ENCODE results near the gene PLPPR3. TPM values are rescaled to one million over a fixed set of nuclear protein-coding genes. Genes with fewer than 3 reads are reported as not detected.
"Not testable (repeated sequence)": the region's sequence is repeated elsewhere in the genome, so short reads cannot be mapped to it uniquely, and the experiment has no call there.

PLPPR3 gene
- total RNA-seq, 2 experiments from 2014 or later, result not detected

- H3K4me1 Mint-ChIP-seq, result peaks cover 3% of the 10 kb centered on the region
- no peak overlapping the region for H3K27ac Mint-ChIP-seq
- no peak overlapping the region for H3K4me3 Mint-ChIP-seq
Measured at GRCh38 chr19:844546-844971, 22.8 kb upstream of the PLPPR3 start.

GRCh38 chr19:843836-844545 lies 22.2 kb upstream of the PLPPR3 start:
- no peaks in the 10 kb centered on the region for H3K36me3 Mint-ChIP-seq
- no peak overlapping the region for H3K4me3 Mint-ChIP-seq
- no peak overlapping the region for H3K27ac Mint-ChIP-seq
- peaks cover 62% of the 10 kb centered on the region for H3K27me3 Mint-ChIP-seq
- no peak for DNase-seq
- H3K9me3 Mint-ChIP-seq, result peaks cover 3% of the 10 kb centered on the region
- H3K4me1 Mint-ChIP-seq, result peaks cover 3% of the 10 kb centered on the region

More at GRCh38 chr19:844546-844971, 22.8 kb upstream of the PLPPR3 start:
- no peak for DNase-seq
- Mint-ChIP-seq H3K36me3 (no peaks in the 10 kb centered on the region), H3K27me3 (peaks cover 66% of the 10 kb centered on the region), H3K9me3 (peaks cover 3% of the 10 kb centered on the region)

GRCh38 chr19:843180-843835 lies 21.6 kb upstream of the PLPPR3 start:
- peaks cover 3% of the 10 kb centered on the region for H3K9me3 Mint-ChIP-seq
- no peak overlapping the region for H3K27ac Mint-ChIP-seq
- no peak for DNase-seq
- H3K36me3 Mint-ChIP-seq, result no peaks in the 10 kb centered on the region
- H3K4me1 Mint-ChIP-seq, result peaks cover 3% of the 10 kb centered on the region
- H3K4me3 Mint-ChIP-seq, result no peak overlapping the region
- peaks cover 60% of the 10 kb centered on the region for H3K27me3 Mint-ChIP-seq

DNA sequence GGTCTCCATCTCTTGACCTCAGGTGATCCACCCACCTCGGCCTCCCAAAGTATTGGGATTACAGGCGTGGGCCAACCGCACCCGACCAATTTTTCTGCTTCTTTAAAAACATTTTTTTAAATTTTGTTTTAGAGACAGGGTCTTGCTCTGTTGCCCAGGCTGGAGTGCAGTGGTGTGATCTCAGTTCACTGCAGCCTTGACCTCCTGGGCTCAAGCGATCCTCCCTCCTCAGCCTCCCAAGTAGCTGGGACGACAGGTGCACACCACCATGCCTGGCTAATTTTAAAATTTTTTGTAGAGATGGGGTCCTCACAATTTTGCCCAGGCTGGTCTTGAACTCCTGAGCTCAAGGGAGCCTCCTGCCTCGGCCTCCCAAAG lies 21.0 kb upstream of the PLPPR3 start:
- H3K27me3 Mint-ChIP-seq, result peaks cover 56% of the 10 kb centered on the region
- DNase-seq, H3K4me3 Mint-ChIP-seq, H3K9me3 Mint-ChIP-seq, H3K36me3 Mint-ChIP-seq, H3K27ac Mint-ChIP-seq, H3K4me1 Mint-ChIP-seq: not testable (repeated sequence)

GRCh38 chr19:840519-841206 lies 18.9 kb upstream of the PLPPR3 start, which contains the start of gene PRTN3:
Gene PRTN3 (plus strand): TSS chr19:840999. CDS start chr19:841009, 10 bp downstream.
- peaks cover 57% of the 10 kb centered on the region for H3K27me3 Mint-ChIP-seq
- no peaks in the 10 kb centered on the region for H3K36me3 Mint-ChIP-seq
- H3K27ac Mint-ChIP-seq, result no peak within 1 kb of the TSS
- H3K4me1 Mint-ChIP-seq, result peaks cover 3% of the 10 kb centered on the region
- H3K9me3 Mint-ChIP-seq, result peaks cover 3% of the 10 kb centered on the region
- DNase-seq, result no peak
- H3K4me3 Mint-ChIP-seq, result no peak within 1 kb of the TSS

- no peaks in the 10 kb centered on the region for H3K36me3 Mint-ChIP-seq
Measured at GRCh38 chr19:835210-835810, 13.6 kb upstream of the PLPPR3 start.

GRCh38 chr19:834216-834615 lies 12.5 kb upstream of the PLPPR3 start:
- H3K36me3 Mint-ChIP-seq, result no peaks in the 10 kb centered on the region
- H3K27me3 Mint-ChIP-seq, result peaks cover 36% of the 10 kb centered on the region
- H3K27ac Mint-ChIP-seq, result no peak overlapping the region
- no peak for DNase-seq
- no peak overlapping the region for H3K4me3 Mint-ChIP-seq
- H3K9me3 Mint-ChIP-seq, result no peaks in the 10 kb centered on the region
- no peaks in the 10 kb centered on the region for H3K4me1 Mint-ChIP-seq

More at GRCh38 chr19:835210-835810, 13.6 kb upstream of the PLPPR3 start:
- Mint-ChIP-seq H3K27me3 (peaks cover 29% of the 10 kb centered on the region), H3K4me1 (no peaks in the 10 kb centered on the region), H3K9me3 (no peaks in the 10 kb centered on the region), H3K4me3 (no peak overlapping the region), H3K27ac (no peak overlapping the region)
- DNase-seq, result no peak

DNA sequence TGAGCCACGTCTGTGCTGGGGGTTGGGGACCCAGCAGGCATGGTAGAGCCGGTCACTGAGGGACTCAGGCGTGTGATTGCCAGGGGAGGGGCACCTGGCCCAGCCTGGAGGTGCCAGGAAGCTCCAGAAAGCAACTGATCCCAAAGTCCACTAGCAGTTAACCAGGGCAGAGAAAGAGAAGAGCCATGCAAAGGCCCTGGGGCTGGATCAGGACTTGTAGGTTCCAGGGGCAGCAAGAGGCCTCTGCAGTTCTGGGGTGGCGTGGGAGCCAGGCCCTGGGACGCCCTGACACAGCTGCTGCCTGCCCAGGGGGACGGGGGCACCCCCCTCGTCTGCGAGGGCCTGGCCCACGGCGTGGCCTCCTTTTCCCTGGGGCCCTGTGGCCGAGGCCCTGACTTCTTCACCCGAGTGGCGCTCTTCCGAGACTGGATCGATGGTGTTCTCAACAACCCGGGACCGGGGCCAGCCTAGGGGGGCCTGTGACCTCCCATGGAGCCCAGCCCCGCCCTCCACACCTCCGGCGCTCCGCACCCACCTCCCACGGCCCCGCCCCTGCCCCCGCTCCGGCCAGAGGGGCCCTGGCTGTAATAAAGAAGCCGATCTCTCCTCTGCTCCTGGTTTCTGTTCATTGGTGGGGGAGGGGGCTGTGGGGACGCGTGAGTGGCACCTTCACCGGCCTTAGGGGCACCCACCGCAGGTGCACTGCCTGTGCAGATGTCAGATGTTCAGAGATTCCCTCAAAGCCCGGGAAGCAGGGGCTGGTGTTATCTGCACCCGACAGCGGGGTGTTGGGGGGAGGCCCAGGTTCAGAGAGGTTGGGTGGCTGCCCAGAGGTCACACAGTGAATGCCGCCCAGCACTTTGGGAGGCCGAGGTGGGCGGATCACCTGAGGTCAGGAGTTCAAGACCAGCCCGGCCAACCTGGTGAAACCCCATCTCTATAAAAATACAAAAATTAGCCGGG lies 9.9 kb upstream of the PLPPR3 start:
- Mint-ChIP-seq H3K4me3 (no peak overlapping the region), H3K27me3 (peaks cover 26% of the 10 kb centered on the region), H3K4me1 (no peaks in the 10 kb centered on the region), H3K9me3 (no peaks in the 10 kb centered on the region), H3K36me3 (no peaks in the 10 kb centered on the region), H3K27ac (no peak overlapping the region)
- DNase-seq, result no peak

- no peaks in the 10 kb centered on the region for H3K36me3 Mint-ChIP-seq
- H3K9me3 Mint-ChIP-seq, result no peaks in the 10 kb centered on the region
- no peak overlapping the region for H3K4me3 Mint-ChIP-seq
- peaks cover 19% of the 10 kb centered on the region for H3K27me3 Mint-ChIP-seq
- no peak overlapping the region for H3K27ac Mint-ChIP-seq
- H3K4me1 Mint-ChIP-seq, result no peaks in the 10 kb centered on the region
- DNase-seq, result no peak
Measured at GRCh38 chr19:829129-829758, 7.5 kb upstream of the PLPPR3 start.

GRCh38 chr19:827710-828321 lies 6.1 kb upstream of the PLPPR3 start, which contains the start of gene AZU1:
Gene AZU1 (plus strand): TSS chr19:827837. CDS start chr19:827847, 10 bp downstream.
- no peak for DNase-seq
- Mint-ChIP-seq H3K4me1 (no peaks in the 10 kb centered on the region), H3K4me3 (no peak within 1 kb of the TSS), H3K9me3 (no peaks in the 10 kb centered on the region), H3K36me3 (no peaks in the 10 kb centered on the region), H3K27me3 (peaks cover 33% of the 10 kb centered on the region), H3K27ac (no peak within 1 kb of the TSS)

DNA sequence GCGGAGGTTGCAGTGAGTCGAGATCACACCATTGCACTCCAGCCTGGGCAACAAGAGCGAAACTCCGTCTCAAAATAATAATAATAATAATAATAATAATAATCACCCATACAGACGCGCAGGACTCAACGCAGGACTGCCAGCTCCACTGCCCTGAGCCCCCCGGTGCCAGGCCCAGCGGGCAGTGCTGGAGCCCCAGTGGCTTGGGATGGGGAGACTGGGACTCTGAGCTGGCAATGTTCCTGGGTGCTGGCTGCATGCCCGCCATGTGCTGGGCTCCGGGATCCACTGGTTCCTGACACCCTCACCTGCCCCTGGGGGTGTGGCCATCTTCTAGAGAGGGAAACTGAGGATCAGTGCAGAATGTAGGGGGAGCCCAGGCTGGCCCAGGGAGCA lies 5.6 kb upstream of the PLPPR3 start:
- H3K9me3 Mint-ChIP-seq, result no peaks in the 10 kb centered on the region
- H3K4me3 Mint-ChIP-seq, result no peak overlapping the region
- H3K4me1 Mint-ChIP-seq, result no peaks in the 10 kb centered on the region
- DNase-seq, result no peak
- H3K36me3 Mint-ChIP-seq, result no peaks in the 10 kb centered on the region
- H3K27me3 Mint-ChIP-seq, result peaks cover 36% of the 10 kb centered on the region
- H3K27ac Mint-ChIP-seq, result no peak overlapping the region

DNA sequence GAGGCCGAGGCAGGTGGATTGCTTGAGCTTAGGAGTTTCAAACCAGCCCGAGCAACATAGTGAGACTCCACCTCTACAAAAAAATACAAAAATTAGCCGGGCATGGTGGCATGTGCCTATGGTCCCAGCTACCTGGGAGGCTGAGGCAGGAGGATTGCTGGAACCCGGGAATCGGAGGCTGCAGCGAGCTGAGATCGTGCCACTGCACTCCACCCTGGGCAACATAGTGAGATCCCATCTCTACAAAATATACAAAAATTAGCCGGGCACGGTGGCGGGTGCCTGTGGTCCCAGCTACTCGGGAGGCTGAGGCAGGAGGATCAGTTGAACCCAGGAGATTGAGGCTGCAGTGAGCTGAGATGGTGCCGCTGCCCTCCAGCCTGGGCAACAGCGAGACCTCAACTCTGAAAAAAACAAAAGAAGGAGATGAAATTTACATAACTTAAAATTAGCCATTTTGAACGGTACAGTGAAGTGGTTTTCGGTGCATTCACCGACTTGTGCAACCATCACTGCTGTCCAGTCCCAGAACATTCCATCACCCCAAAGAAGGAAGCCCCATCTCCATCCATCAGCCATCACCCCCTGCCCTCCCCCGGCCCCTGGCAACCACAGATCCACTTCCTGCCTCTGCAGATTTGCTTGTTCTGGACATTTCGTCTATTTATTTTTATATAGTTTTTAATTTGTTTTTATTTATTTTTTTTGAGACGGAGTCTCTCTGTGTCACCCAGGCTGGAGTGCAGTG lies 4.3 kb upstream of the PLPPR3 start:
- Mint-ChIP-seq H3K27me3 (peaks cover 32% of the 10 kb centered on the region), H3K9me3 (no peaks in the 10 kb centered on the region), H3K36me3 (no peaks in the 10 kb centered on the region), H3K4me1 (no peaks in the 10 kb centered on the region), H3K4me3 (no peak overlapping the region), H3K27ac (no peak overlapping the region)
- DNase-seq, result no peak

DNA sequence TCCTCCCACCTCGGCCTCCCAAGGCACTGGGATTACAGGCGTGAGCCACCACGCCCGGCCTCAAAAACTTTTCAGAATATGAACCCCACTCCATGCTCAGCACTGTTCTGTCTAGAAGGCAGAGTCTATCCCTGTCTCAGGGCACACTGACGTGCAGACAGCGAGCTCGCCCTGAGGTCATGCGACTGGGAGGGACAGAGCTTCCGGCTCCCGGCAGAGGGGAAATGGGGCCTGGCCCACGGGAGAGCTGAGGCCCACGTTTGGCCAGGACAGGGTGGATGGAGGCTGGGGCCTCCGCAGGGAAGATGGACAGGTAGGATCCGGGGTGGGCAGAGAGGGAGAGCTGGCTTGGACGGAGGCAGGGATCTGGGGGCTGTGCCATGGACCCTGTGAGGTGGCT lies 3.1 kb upstream of the PLPPR3 start:
- H3K4me1 Mint-ChIP-seq, result no peaks in the 10 kb centered on the region
- no peak overlapping the region for H3K27ac Mint-ChIP-seq
- H3K9me3 Mint-ChIP-seq, result no peaks in the 10 kb centered on the region
- no peaks in the 10 kb centered on the region for H3K36me3 Mint-ChIP-seq
- DNase-seq, result no peak
- H3K27me3 Mint-ChIP-seq, result peaks cover 32% of the 10 kb centered on the region
- no peak overlapping the region for H3K4me3 Mint-ChIP-seq

All from activated naive CD8-positive, alpha-beta T cell treated with anti-CD3 and anti-CD28 coated beads for 36 hours (primary cell).